ENCODE results near the gene KANK4.
"Not testable (repeated sequence)": the region's sequence is repeated elsewhere in the genome, so short reads cannot be mapped to it uniquely, and the experiment has no call there.

Gene KANK4

GRCh38 chr1:62234688-62235087 lies 84.5 kb downstream of the KANK4 start:
- no peak for DNase-seq

DNA sequence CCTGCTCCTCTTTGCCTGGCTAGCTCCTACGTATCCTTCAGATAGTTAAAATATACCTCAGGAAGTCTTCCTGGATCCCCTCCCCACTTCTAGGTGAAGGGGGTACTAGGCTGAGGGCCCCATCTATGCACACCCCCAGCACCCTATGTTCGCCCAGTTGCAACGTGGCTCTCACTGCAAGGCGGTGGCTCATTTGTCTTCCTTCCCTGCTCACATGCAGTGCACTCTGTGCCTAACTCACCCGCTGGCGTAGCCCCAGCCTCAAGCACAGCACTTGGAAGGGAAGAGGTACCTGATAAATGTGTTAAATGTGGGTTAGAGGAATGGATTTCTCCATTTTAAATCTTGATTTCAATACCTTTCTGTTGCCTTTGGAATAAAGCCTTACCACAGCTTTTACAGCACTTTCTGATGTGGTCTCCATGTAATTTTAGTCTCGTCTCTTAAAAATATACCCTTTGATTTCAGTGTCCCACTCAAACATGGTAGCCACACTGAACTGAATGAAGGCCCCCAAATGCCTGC lies 85.2 kb downstream of the KANK4 start:
- DNase-seq, result no peak

- no peak for DNase-seq
Measured at GRCh38 chr1:62232871-62233278, 86.4 kb downstream of the KANK4 start.

DNA sequence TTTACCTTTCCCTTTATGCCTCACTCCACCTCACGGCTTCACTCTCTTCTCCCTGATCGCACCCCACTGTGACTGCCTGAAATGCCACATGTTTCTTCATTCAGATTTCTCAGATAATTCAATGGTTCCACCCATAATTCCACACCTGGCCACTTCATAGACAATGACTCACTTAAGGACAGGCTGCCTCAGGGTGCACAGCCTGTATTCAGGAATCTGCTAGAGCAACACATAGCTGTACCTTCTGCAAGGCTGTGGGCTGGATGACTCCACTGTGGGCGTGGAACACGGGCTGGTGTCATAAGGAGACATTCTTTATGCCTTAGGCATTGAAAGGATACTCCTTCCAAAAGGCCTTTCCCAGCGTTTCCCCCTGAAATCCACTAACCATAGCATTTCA lies 88.5 kb downstream of the KANK4 start:
- DNase-seq, result no peak

- DNase-seq, result no peak
Measured at GRCh38 chr1:62229932-62230331, 89.3 kb downstream of the KANK4 start.

GRCh38 chr1:62229468-62229867 lies 89.8 kb downstream of the KANK4 start:
- no peak for DNase-seq

GRCh38 chr1:62228883-62229187 lies 90.4 kb downstream of the KANK4 start:
- DNase-seq, result no peak

GRCh38 chr1:62228136-62228882 lies 90.9 kb downstream of the KANK4 start:
- no peak for DNase-seq

- DNase-seq, result no peak
Measured at GRCh38 chr1:62227496-62227895, 91.7 kb downstream of the KANK4 start.

DNA sequence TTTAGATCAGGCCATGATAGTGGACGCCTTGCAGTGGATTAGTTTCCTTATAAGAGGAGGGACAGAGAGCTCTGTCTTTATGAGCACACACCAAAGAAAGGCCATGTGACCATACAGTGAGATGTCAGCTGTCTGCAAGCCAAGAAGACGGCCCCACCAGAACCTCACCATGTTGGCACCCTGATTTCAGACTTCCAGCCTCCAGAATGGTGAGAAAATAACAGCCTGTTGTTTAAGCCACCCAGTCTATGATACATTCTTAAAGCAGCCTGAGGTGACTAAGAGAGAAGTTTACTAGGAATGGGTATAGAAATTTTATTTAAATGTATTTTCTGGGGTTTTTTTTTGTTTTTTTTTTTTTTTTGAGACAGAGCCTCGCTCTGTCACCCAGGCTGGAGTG lies 95.1 kb downstream of the KANK4 start:
- no peak for DNase-seq

DNA sequence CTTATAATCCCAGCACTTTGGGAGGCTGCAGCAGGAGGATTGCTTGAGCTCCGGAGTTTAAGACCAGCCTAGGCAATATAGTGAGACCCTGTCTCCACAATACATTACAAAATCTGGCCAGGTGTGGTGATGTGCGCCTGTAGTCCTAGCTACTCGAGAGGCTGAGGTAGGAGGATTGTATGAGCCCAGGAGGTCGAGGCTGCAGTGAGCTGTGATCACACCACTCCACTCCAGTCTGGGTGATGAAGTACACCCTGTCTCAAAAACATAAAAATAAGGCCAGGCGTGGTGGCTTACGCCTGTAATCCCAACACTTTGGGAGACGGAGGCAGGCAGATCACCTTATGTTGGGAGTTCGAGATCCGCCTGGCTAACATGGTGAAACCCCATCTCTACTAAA lies 96.9 kb downstream of the KANK4 start:
- DNase-seq, result no peak

DNA sequence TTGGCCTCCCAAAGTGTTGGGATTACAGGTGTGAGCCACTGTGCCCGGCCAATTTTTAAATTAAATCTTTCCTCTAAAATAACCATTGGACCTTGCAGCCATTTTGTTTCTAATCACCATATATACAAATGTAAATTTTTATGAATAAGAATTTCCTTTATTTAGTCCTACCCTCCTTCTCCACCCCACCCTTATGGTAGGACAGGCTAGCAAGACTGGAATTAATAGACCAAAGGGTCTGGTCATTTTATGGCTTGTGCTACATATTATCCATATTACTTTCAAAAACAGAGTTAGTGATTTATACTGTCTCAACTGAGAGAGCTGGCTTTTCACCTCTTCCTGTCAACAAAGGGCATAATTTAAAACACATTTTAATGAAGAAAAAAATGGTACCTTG lies 98.1 kb downstream of the KANK4 start:
- DNase-seq, result no peak

GRCh38 chr1:62220456-62220855 lies 98.8 kb downstream of the KANK4 start:
- not testable (repeated sequence) for DNase-seq

- DNase-seq, result no peak
Measured at GRCh38 chr1:62218604-62219003, 100.6 kb downstream of the KANK4 start.

DNA sequence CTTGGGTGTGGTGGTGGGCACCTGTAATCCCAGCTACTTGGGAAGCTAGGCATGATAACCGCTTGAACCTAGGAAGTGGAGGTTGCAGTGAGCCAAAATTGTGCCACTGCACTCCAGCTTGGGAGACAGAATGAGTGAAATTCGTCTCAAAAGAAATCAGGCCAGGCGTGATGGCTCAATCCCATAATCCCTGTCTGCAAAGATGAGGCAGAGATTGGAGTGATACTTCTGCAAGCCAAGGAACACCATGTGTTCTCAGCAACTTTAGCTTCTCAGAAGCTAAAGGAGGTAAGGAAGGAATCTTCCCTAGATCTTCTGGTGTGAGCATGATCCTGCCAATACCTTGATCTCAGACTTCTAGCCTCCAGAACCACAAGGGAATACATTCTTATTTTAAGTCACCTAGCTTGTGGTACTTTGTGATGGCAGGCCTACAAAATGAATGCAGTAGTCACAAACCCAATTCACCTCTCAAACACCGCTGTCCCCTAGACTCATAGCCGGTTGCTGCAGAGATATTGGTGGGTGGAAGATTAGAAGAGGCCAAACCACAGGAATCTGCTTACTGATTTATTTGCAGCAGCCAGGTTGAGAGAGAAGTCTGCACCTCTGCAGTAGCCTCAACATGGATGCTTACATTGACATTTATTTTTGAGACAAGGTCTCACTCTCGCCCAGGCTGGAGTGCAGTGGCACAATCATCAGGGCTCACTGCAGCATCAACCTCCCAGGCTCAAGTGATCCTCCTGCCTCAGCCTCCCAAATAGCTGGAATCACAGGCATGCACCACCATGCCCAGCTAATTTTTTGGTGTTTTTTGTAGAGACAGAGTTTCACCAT lies 105.9 kb downstream of the KANK4 start:
- no peak for DNase-seq

GRCh38 chr1:62212411-62212810 lies 106.8 kb downstream of the KANK4 start:
- DNase-seq, result no peak

DNA sequence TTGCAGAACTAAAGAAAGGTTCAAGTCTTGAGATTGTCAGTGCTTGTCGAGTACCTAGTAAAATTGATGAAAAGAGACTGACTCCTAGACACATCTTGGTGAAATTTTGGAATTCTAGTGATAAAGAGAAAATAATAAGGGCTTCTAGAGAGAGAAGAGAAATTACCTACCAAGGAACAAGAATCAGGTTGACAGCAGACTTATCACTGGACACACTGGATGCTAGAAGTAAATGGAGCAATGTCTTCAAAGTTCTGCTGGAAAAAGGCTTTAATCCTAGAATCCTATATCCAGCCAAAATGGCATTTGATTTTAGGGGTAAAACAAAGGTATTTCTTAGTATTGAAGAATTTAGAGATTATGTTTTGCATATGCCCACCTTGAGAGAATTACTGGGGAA lies 108.3 kb downstream of the KANK4 start:
- DNase-seq, result no peak

DNA sequence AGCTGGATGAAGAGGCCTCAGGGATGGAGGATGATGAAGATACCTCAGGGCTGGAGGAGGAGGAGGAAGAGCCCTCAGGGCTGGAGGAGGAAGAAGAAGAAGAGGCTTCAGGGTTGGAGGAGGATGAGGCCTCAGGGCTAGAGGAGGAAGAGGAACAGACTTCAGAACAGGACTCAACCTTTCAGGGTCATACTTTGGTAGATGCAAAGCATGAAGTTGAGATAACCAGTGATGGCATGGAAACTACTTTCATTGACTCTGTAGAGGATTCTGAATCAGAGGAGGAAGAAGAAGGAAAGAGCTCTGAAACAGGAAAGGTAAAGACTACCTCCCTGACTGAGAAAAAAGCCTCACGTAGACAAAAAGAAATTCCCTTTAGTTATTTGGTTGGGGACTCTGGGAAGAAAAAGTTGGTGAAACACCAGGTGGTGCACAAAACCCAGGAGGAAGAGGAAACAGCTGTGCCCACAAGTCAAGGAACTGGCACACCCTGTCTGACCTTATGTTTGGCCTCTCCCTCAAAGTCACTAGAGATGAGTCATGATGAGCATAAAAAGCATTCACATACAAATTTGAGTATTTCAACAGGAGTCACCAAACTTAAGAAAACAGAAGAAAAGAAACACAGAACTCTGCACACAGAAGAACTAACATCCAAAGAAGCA lies 109.2 kb downstream of the KANK4 start:
- no peak for DNase-seq

- DNase-seq, result no peak
Measured at GRCh38 chr1:62208970-62209369, 110.3 kb downstream of the KANK4 start.

DNA sequence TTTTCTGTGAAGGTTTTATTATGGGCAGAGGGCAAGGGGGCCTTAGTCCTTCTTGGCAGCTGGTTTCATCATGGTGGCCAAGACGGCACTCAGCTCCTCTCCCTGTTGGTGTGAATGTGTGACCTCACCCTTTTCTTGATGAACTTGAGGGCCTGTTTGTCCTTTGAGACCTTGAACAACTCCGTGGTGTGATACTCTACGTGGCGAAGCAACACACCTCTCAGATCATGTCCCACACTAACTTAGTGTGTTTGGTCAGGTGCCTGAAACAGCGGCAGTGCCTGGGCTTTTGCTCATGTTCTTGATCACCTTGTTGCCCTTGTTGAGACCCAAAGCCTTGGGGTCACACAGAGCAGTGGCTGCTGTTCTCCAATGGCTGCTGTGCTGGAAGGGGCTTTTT lies 111.1 kb downstream of the KANK4 start:
- DNase-seq, result no peak

DNA sequence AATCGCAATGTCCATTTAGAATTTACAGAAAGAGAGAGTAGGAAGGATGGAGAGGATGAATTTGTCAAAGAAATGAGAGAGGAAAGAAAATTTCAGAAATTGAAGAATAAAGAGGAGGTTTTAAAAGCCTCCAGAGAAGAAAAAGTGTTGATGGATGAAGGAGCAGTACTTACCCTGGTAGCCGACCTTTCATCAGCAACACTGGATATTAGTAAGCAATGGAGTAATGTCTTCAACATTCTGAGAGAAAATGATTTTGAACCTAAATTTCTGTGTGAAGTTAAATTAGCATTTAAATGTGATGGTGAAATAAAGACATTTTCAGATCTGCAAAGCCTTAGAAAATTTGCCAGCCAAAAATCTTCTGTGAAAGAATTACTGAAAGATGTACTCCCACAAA lies 112.0 kb downstream of the KANK4 start:
- no peak for DNase-seq

DNA sequence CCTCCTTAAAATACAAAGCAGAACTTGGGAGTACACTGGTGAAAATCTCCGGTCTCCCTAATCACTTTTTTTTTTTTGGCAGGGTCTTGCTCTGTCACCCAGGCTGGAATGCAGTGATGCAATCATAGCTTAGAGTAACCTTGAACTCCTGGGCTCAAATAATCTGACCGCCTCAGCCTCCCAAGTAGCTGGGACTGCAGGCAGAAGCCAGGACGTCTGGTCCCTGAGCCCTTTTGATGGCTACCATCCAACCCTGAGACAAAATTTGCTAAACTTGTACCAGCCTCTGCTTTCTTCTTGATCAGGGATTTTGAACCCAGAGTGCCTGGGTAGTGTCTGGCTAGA lies 120.5 kb downstream of the KANK4 start:
- no peak for DNase-seq

GRCh38 chr1:62198069-62198780 lies 121.0 kb downstream of the KANK4 start:
- no peak for DNase-seq

All from T-helper 1 cell (primary cell).